Body of pancreas (tissue), 4 donors: ENCODE data around the gene TMEM63C. TPM values are rescaled to one million over a fixed set of nuclear protein-coding genes. Genes with fewer than 3 reads are reported as not detected.

Experiments
- ATAC-seq: fragments of 150-250 bp; one replicate; pipeline ENCODE4 v1.9.1; 2016
- DNase-seq, 4 donors: peaks; one replicate each; pipeline ENCODE4 v3.0.0-alpha.2; 2019
- H3K27ac ChIP-seq, 4 donors: fragments of 200-600 bp; sonication (generic); 1 replicate in 3 of 4; 2 replicates in 1 of 4; pipeline versions ENCODE4 v1.5.1 to v1.6.1; 2016 to 2019; ENCODE audit warnings: mild to moderate bottlenecking in 1 of 4, mixed read lengths in 1 of 4, moderate library complexity in 1 of 4
- H3K27me3 ChIP-seq, 2 donors: fragments of 200-600 bp; sonication (generic); one replicate each; pipeline ENCODE4 v1.6.0; 2016; ENCODE audit warnings: mild to moderate bottlenecking in 1 of 2
- H3K36me3 ChIP-seq, 2 donors: fragments of 200-600 bp; sonication (generic); replicated peaks in 1 of 2; 2 replicates each; pipeline ENCODE4 v1.5.1; 2016; ENCODE audit warnings: low read depth in 2 of 2; ENCODE audit not compliant: insufficient read depth in 1 of 2
- H3K4me1 ChIP-seq: fragments of 200-600 bp; sonication (generic); one replicate; pipeline ENCODE4 v1.6.0; 2016
- H3K4me3 ChIP-seq, 2 donors: fragments of 200-600 bp; sonication (generic); 1 replicate in 1 of 2; 2 replicates in 1 of 2; pipeline ENCODE4 v1.5.1; 2016 to 2019
- H3K9me3 ChIP-seq, 3 donors: fragments of 200-600 bp; sonication (generic); 1 replicate in 2 of 3; 2 replicates in 1 of 3; pipeline ENCODE4 v1.5.1; 2016
- POLR2A ChIP-seq, 3 donors: fragments of 450-650 bp; IDR thresholded peaks; one replicate each; pipeline ENCODE4 v1.6.1; 2016; ENCODE audit warnings: antibody characterized with exemption in 3 of 3, mild to moderate bottlenecking in 2 of 3
- WGBS, 2 donors: methylation state at CpG; one replicate each; pipeline ENCODE4 v1.1.5; 2017; 5-methylcytosine and 5-hydroxymethylcytosine counted together
- intact Hi-C: fragments of 100-400 bp; cut with DNase I; formaldehyde crosslinking; loops from one replicate; pipeline ENCODE4 v1.15.1; 2023
- total RNA-seq, 2 donors: library from RNA; depleted of rRNA; stranded (reverse); fragments of >200 nt; gene quantifications; one replicate each; pipeline ENCODE4 v1.1.0, GENCODE V29; 2016
- TF ChIP-seq, protein P1 (sequence below), 7 experiments: fragments of 450-650 bp in 4 of 7; fragments of 200-600 bp in 3 of 7; sonication (generic) in 3 of 7; IDR thresholded peaks; one replicate each; pipeline ENCODE4 v1.5.1; 2016 to 2019; ENCODE audit warnings: antibody characterized with exemption in 7 of 7

Gene TMEM63C
- total RNA-seq, 2 donors from 2014 or later = 0.33 to 3.6 TPM

GRCh38 chr14:77284466-77284865 lies 102.9 kb downstream of the TMEM63C start:
- ATAC-seq = no peak
- Histone ChIP-seq H3K9me3 (no peaks in the 10 kb centered on the region), H3K27me3 (no peaks in the 10 kb centered on the region), H3K36me3 (peaks cover 7 to 8% of the 10 kb centered on the region in 2 donors), H3K27ac (no peak overlapping the region), H3K4me1 (peaks cover 4% of the 10 kb centered on the region), H3K4me3 (no peak overlapping the region)
- DNase-seq = no peak
- TF ChIP-seq, protein P1, sequence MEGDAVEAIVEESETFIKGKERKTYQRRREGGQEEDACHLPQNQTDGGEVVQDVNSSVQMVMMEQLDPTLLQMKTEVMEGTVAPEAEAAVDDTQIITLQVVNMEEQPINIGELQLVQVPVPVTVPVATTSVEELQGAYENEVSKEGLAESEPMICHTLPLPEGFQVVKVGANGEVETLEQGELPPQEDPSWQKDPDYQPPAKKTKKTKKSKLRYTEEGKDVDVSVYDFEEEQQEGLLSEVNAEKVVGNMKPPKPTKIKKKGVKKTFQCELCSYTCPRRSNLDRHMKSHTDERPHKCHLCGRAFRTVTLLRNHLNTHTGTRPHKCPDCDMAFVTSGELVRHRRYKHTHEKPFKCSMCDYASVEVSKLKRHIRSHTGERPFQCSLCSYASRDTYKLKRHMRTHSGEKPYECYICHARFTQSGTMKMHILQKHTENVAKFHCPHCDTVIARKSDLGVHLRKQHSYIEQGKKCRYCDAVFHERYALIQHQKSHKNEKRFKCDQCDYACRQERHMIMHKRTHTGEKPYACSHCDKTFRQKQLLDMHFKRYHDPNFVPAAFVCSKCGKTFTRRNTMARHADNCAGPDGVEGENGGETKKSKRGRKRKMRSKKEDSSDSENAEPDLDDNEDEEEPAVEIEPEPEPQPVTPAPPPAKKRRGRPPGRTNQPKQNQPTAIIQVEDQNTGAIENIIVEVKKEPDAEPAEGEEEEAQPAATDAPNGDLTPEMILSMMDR (IDR thresholded peaks at IDR 0.05) = no peak
- no peak for TF ChIP-seq POLR2A (IDR thresholded peaks at IDR 0.05)
- 84 to 88% methylated on average over 5 of the region's 5 CpGs for WGBS, 2 donors
- intact Hi-C loops = no loop called here

GRCh38 chr14:77286576-77286975 lies 105.0 kb downstream of the TMEM63C start:
- WGBS, 2 donors = 94 to 98% methylated on average over 5 of the region's 5 CpGs
- no peak overlapping the region for H3K4me3 ChIP-seq
- H3K4me1 ChIP-seq = peaks cover 4% of the 10 kb centered on the region
- ATAC-seq (no peak), DNase-seq (no peak)
- no peaks in the 10 kb centered on the region for H3K9me3 ChIP-seq
- no peak for TF ChIP-seq POLR2A (IDR thresholded peaks at IDR 0.05)
- TF ChIP-seq, protein P1 (IDR thresholded peaks at IDR 0.05) = no peak
- no peak overlapping the region for H3K27ac ChIP-seq
- peaks cover 10 to 15% of the 10 kb centered on the region in 2 donors for H3K36me3 ChIP-seq
- intact Hi-C loops = no loop called here
- no peaks in the 10 kb centered on the region for H3K27me3 ChIP-seq

DNA sequence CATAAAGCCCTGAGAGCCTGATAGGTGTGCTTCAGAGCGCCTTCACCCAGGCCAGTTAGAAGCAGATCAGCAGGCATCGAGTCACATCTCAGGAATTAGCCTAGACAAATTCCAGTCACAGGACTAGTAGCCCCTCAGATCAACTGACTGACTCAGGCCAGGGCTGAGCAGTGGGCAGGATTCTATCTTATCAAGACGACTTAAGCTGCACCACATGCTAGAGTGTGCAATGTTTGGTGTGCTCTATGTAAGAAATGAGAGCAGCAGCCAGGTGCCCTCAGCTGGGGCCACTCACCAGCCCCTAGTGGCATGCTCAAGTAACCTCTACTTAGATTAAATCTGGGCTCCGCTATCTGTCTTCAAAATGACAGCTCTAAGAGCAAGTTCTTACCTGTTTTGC lies 109.1 kb downstream of the TMEM63C start:
- H3K4me1 ChIP-seq = no peaks in the 10 kb centered on the region
- H3K27ac ChIP-seq = no peak overlapping the region
- H3K36me3 ChIP-seq = peaks cover 8% of the 10 kb centered on the region in 2 donors
- no peaks in the 10 kb centered on the region for H3K9me3 ChIP-seq
- no peak for DNase-seq
- WGBS, 2 donors = 86 to 91% methylated on average over 3 to 4 of the region's 4 CpGs
- no peak overlapping the region for H3K4me3 ChIP-seq
- TF ChIP-seq, protein P1 (IDR thresholded peaks at IDR 0.05) = no peak
- no peak for TF ChIP-seq POLR2A (IDR thresholded peaks at IDR 0.05)
- H3K27me3 ChIP-seq = no peaks in the 10 kb centered on the region
- intact Hi-C loops = no loop called here
- ATAC-seq = no peak

DNA sequence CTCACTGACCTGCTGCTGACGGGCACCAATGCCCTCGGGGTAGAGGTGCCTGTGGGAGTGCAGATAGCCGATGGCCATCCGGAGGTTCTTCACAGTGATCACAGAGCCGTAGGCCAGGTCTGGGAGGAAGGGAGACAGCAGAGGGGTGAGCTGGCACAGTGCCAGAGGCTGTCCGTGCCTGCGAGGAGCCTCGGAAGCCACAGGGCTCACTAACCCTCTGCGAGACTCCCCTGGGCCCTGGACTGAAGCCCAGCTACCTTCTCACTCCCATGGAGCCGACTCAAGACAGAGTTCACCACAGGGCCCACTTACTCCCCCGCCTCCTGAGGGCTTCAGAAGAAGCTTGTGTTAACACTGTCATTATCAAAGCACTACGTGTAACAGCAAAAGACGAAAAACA lies 114.6 kb downstream of the TMEM63C start:
- no peak overlapping the region for H3K27ac ChIP-seq
- peaks cover 0 to 7% of the 10 kb centered on the region in 2 donors for H3K36me3 ChIP-seq
- H3K27me3 ChIP-seq = no peaks in the 10 kb centered on the region
- H3K4me3 ChIP-seq = no peak overlapping the region
- intact Hi-C loops = no loop called here
- DNase-seq (no peak), ATAC-seq (no peak)
- no peaks in the 10 kb centered on the region for H3K4me1 ChIP-seq
- TF ChIP-seq, protein P1 (IDR thresholded peaks at IDR 0.05) = no peak
- TF ChIP-seq POLR2A (IDR thresholded peaks at IDR 0.05) = no peak
- 76 to 87% methylated on average over 12 to 13 of the region's 13 CpGs for WGBS, 2 donors
- no peaks in the 10 kb centered on the region for H3K9me3 ChIP-seq

DNA sequence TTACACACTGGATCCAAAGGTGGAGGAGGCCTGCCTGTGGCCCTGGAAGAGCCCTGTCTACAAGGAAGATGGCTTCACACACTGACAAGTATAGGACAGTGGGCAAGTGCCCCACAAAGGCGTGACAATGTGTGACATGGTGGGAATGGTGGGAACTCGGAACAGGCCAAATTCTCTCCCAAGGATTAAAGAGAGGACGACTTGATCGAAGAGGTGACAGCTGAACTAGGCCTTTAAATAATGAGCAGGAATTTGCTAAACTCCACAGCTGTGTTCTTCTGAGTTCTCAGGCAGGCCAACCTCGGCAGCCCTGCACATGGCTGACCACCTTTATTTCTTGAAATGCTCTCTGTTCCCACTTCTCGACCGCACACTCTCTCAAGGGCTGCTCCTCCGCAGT lies 115.3 kb downstream of the TMEM63C start:
- Histone ChIP-seq H3K27me3 (no peaks in the 10 kb centered on the region), H3K36me3 (peaks cover 0 to 7% of the 10 kb centered on the region in 2 donors), H3K9me3 (no peaks in the 10 kb centered on the region), H3K4me3 (no peak overlapping the region), H3K4me1 (no peaks in the 10 kb centered on the region), H3K27ac (no peak overlapping the region)
- WGBS, 2 donors = 85 to 88% methylated on average over 8 of the region's 8 CpGs
- ATAC-seq (no peak), DNase-seq (no peak)
- TF ChIP-seq, protein P1 (IDR thresholded peaks at IDR 0.05) = no peak
- TF ChIP-seq POLR2A (IDR thresholded peaks at IDR 0.05) = no peak
- intact Hi-C loops = no loop called here
